ENCODE data around the gene RAPH1.

The RAPH1 gene

GRCh38 chr2:203562268-203562667 lies 27.2 kb upstream of the RAPH1 start:
- TF ChIP-seq GATA2 (IDR thresholded peaks at IDR 0.05; ENCODE audit: low read depth, low read length) (no peak), GATA3 (IDR thresholded peaks at IDR 0.05; ENCODE audit: low read depth, low read length) (no peak)

GRCh38 chr2:203559641-203560040 lies 24.5 kb upstream of the RAPH1 start:
- TF ChIP-seq GATA2 (IDR thresholded peaks at IDR 0.05; ENCODE audit: low read depth, low read length) (no peak), GATA3 (IDR thresholded peaks at IDR 0.05; ENCODE audit: low read depth, low read length) (no peak)

GRCh38 chr2:203553784-203554183 lies 18.7 kb upstream of the RAPH1 start:
- TF ChIP-seq GATA2 (IDR thresholded peaks at IDR 0.05; ENCODE audit: low read depth, low read length) (no peak), GATA3 (IDR thresholded peaks at IDR 0.05; ENCODE audit: low read depth, low read length) (no peak)

- TF ChIP-seq GATA2 (IDR thresholded peaks at IDR 0.05; ENCODE audit: low read depth, low read length) (no peak), GATA3 (IDR thresholded peaks at IDR 0.05; ENCODE audit: low read depth, low read length) (no peak)
Observed at GRCh38 chr2:203551778-203552177, 16.7 kb upstream of the RAPH1 start.

- TF ChIP-seq GATA2 (IDR thresholded peaks at IDR 0.05; ENCODE audit: low read depth, low read length) (no peak), GATA3 (IDR thresholded peaks at IDR 0.05; ENCODE audit: low read depth, low read length) (no peak)
Observed at GRCh38 chr2:203550266-203550665, 15.2 kb upstream of the RAPH1 start.

GRCh38 chr2:203549406-203549805 lies 14.3 kb upstream of the RAPH1 start:
- TF ChIP-seq GATA2 (IDR thresholded peaks at IDR 0.05; ENCODE audit: low read depth, low read length) (no peak), GATA3 (IDR thresholded peaks at IDR 0.05; ENCODE audit: low read depth, low read length) (no peak)

- TF ChIP-seq GATA3 (IDR thresholded peaks at IDR 0.05; ENCODE audit: low read depth, low read length): no peak
- no peak for TF ChIP-seq GATA2 (IDR thresholded peaks at IDR 0.05; ENCODE audit: low read depth, low read length)
Observed at GRCh38 chr2:203548887-203549286, 13.8 kb upstream of the RAPH1 start.

GRCh38 chr2:203547356-203547755 lies 12.3 kb upstream of the RAPH1 start:
- no peak for TF ChIP-seq GATA2 (IDR thresholded peaks at IDR 0.05; ENCODE audit: low read depth, low read length)
- TF ChIP-seq GATA3 (IDR thresholded peaks at IDR 0.05; ENCODE audit: low read depth, low read length): no peak

GRCh38 chr2:203544402-203544801 lies 9.3 kb upstream of the RAPH1 start:
- no peak for TF ChIP-seq GATA2 (IDR thresholded peaks at IDR 0.05; ENCODE audit: low read depth, low read length)
- TF ChIP-seq GATA3 (IDR thresholded peaks at IDR 0.05; ENCODE audit: low read depth, low read length): no peak

- TF ChIP-seq GATA3 (IDR thresholded peaks at IDR 0.05; ENCODE audit: low read depth, low read length): no peak
- no peak for TF ChIP-seq GATA2 (IDR thresholded peaks at IDR 0.05; ENCODE audit: low read depth, low read length)
Observed at GRCh38 chr2:203543898-203544328, 8.8 kb upstream of the RAPH1 start.

- TF ChIP-seq GATA3 (IDR thresholded peaks at IDR 0.05; ENCODE audit: low read depth, low read length): no peak
- no peak for TF ChIP-seq GATA2 (IDR thresholded peaks at IDR 0.05; ENCODE audit: low read depth, low read length)
Observed at GRCh38 chr2:203535784-203536585, 884 bp upstream of the RAPH1 start.

GRCh38 chr2:203534621-203535077 lies 452 bp downstream of the RAPH1 start:
- TF ChIP-seq GATA3 (IDR thresholded peaks at IDR 0.05; ENCODE audit: low read depth, low read length) (no peak), GATA2 (IDR thresholded peaks at IDR 0.05; ENCODE audit: low read depth, low read length) (peak; percentile 43; the same call in 1 of the 2 replicates)

- no peak for TF ChIP-seq GATA2 (IDR thresholded peaks at IDR 0.05; ENCODE audit: low read depth, low read length)
- TF ChIP-seq GATA3 (IDR thresholded peaks at IDR 0.05; ENCODE audit: low read depth, low read length): no peak
Observed at GRCh38 chr2:203533676-203534591, 1.2 kb downstream of the RAPH1 start.

GRCh38 chr2:203532957-203533658 lies 2.0 kb downstream of the RAPH1 start:
- no peak for TF ChIP-seq GATA3 (IDR thresholded peaks at IDR 0.05; ENCODE audit: low read depth, low read length)
- no peak for TF ChIP-seq GATA2 (IDR thresholded peaks at IDR 0.05; ENCODE audit: low read depth, low read length)
